ENCODE data around the gene AOPEP.
"Not testable (repeated sequence)": the region's sequence is repeated elsewhere in the genome, so short reads cannot be mapped to it uniquely, and the experiment has no call there.

The AOPEP gene

GRCh38 chr9:94951324-94952135 lies 225.0 kb downstream of the AOPEP start:
- no peak for DNase-seq (ENCODE audit: low read depth in 2 of 3, low spot score in 2 of 3)

- no peak for DNase-seq (ENCODE audit: low read depth in 2 of 3, low spot score in 2 of 3)
Observed at GRCh38 chr9:94952565-94953373, 226.3 kb downstream of the AOPEP start.

- no peak for DNase-seq (ENCODE audit: low read depth in 2 of 3, low spot score in 2 of 3)
Observed at GRCh38 chr9:94956731-94957130, 230.2 kb downstream of the AOPEP start.

- DNase-seq (ENCODE audit: low read depth in 2 of 3, low spot score in 2 of 3): no peak
Observed at GRCh38 chr9:94960964-94961363, 234.5 kb downstream of the AOPEP start.

GRCh38 chr9:94961870-94962269 lies 235.4 kb downstream of the AOPEP start:
- no peak for DNase-seq (ENCODE audit: low read depth in 2 of 3, low spot score in 2 of 3)

- not testable (repeated sequence) for DNase-seq (ENCODE audit: low read depth in 2 of 3, low spot score in 2 of 3)
Observed at GRCh38 chr9:94965631-94966030, 239.1 kb downstream of the AOPEP start.

- DNase-seq (ENCODE audit: low read depth in 2 of 3, low spot score in 2 of 3): not testable (repeated sequence)
Observed at GRCh38 chr9:94966046-94966445, 239.5 kb downstream of the AOPEP start.

- DNase-seq (ENCODE audit: low read depth in 2 of 3, low spot score in 2 of 3): no peak
Observed at GRCh38 chr9:94967482-94967881, 241.0 kb downstream of the AOPEP start.

GRCh38 chr9:94971378-94972131 lies 245.1 kb downstream of the AOPEP start:
- no peak for DNase-seq (ENCODE audit: low read depth in 2 of 3, low spot score in 2 of 3)

GRCh38 chr9:94973451-94973941 lies 247.0 kb downstream of the AOPEP start:
- no peak for DNase-seq (ENCODE audit: low read depth in 2 of 3, low spot score in 2 of 3)

GRCh38 chr9:94974154-94974879 lies 247.8 kb downstream of the AOPEP start:
- no peak for DNase-seq (ENCODE audit: low read depth in 2 of 3, low spot score in 2 of 3)

GRCh38 chr9:94975480-94975879 lies 249.0 kb downstream of the AOPEP start:
- no peak for DNase-seq (ENCODE audit: low read depth in 2 of 3, low spot score in 2 of 3)

- DNase-seq (ENCODE audit: low read depth in 2 of 3, low spot score in 2 of 3): no peak
Observed at GRCh38 chr9:94976077-94976476, 249.6 kb downstream of the AOPEP start.

- no peak for DNase-seq (ENCODE audit: low read depth in 2 of 3, low spot score in 2 of 3)
Observed at GRCh38 chr9:94977416-94977815, 250.9 kb downstream of the AOPEP start.

- no peak for DNase-seq (ENCODE audit: low read depth in 2 of 3, low spot score in 2 of 3)
Observed at GRCh38 chr9:94979904-94980507, 253.5 kb downstream of the AOPEP start.

GRCh38 chr9:94980947-94981722 lies 254.6 kb downstream of the AOPEP start:
- DNase-seq (ENCODE audit: low read depth in 2 of 3, low spot score in 2 of 3): no peak

- no peak for DNase-seq (ENCODE audit: low read depth in 2 of 3, low spot score in 2 of 3)
Observed at GRCh38 chr9:94981723-94982090, 255.2 kb downstream of the AOPEP start.

- no peak for DNase-seq (ENCODE audit: low read depth in 2 of 3, low spot score in 2 of 3)
Observed at GRCh38 chr9:94982211-94982610, 255.7 kb downstream of the AOPEP start.

- no peak for DNase-seq (ENCODE audit: low read depth in 2 of 3, low spot score in 2 of 3)
Observed at GRCh38 chr9:94983552-94983951, 257.1 kb downstream of the AOPEP start.
